Stimulated activated CD8-positive, alpha-beta memory T cell treated with anti-CD3 and anti-CD28 coated beads, Interleukin-4, amount 100 ng/mL, for 24 hours (primary cell): ENCODE results near the gene SH3BGRL.

ENCODE experiments used
- DNase-seq: peaks from one replicate; pipeline ENCODE4 v3.0.0-alpha.2; 2020; ENCODE audit warnings: low read depth

Gene SH3BGRL

GRCh38 chrX:81201671-81202455 lies at the start of gene SH3BGRL, which contains the start of gene HMGN5:
SH3BGRL (plus strand) TSS chrX:81202102; CDS start chrX:81202201, 99 bp downstream.
HMGN5 (minus strand) TSS chrX:81201913; CDS start chrX:81121549, 80,364 bp downstream.
- DNase-seq = peak; percentile 51

GRCh38 chrX:81168391-81168790 lies 33.5 kb upstream of the SH3BGRL start:
- no peak for DNase-seq

GRCh38 chrX:81174286-81174685 lies 27.6 kb upstream of the SH3BGRL start:
- DNase-seq = no peak

GRCh38 chrX:81195259-81195658 lies 6.6 kb upstream of the SH3BGRL start:
- DNase-seq = no peak

DNA sequence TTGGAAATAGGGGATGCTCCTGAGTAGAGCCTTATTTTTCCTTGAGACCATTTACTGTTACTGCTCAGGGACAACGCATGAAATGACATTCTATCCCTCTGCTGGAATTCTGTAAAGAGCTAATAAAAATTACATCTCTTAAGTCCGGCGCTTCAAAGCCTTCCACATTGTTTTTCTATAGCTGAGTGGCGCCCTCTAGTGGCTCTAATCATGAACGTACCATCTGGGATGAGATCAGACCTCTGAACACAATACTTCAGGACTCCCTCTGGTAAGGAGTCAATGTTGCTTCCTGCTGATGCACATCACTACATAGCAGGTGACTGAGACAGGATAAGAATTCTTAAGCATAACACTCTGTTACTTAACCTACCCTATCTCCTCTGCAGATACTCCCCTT lies 6.2 kb upstream of the SH3BGRL start:
- DNase-seq = peak; percentile 24

DNA sequence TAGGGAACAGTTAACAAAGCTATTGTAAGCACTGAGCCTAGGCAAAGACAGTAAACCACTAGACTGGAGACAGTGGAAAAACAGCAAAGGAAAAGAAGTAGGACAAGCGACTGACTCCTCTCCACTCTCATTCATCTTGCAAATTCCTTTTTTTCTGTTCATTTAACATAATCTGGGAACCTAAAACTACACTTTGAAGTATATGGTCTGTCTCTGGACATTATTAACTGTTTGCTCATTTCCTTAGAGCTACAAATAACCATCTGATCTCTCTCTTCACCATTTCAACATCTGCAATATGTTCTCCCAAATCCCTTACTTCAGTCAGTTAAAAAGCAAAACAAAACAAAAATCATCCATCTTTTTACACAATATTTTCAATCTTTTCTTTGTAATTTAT lies 831 bp upstream of the SH3BGRL start:
- DNase-seq = no peak

DNA sequence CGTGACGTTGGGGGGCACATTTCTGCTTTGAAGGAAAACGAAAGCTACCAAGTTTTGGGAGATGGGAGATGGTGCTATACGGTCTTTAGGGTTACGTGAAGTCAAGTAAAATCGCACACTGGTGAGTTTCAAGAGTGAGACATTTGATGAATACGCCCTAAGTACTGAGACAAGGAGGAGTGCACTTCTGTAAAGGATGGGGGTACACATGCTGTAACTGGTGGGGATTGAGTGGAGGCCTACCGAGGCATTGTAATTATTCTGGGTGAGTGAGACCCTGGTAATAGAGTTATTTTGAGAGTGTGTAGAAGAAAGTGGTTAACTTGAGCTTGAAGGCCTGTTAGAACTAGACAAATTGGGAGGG lies 536 bp downstream of the SH3BGRL start:
- no peak for DNase-seq

DNA sequence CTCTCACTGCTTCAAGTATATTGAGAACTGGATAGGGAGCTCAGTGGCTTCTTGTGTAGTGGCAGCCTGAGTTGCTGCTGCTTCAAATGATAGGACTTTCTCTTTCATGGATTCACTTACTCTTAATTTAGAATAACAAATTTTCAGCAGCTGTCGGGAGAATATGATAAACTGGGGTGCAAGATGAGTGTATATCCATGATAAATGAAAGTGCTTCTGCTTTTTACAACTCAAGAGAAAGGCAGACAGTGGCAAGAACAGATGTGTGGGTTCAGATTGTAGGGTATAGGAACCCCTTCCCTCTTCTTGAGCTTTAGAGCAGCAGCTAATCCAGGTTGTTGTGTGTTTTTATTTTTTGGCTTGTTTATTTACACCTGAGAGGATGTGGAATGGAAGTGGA lies 1.0 kb downstream of the SH3BGRL start:
- DNase-seq = no peak

- no peak for DNase-seq
These were observed 3.6 kb downstream of the SH3BGRL start for GRCh38 chrX:81205551-81205950.

DNA sequence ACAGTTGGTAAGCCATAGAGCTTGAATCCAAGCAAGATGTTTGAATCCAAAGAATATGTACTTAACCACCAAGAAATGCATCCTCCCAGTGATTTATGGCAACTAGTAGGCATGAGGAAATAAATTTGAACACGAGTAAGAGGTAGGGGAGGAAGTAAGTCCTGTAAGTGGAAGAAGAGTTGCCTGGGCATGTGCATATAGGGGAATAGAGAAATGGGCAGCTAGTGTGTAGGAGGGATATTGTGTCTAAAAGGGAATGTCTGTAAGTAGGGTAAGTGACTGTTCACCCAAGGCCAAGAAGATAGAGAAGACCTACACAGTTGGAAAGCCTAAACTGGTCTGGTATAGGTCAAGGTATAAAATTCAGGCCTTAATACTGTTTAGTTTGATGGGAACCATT lies 4.6 kb downstream of the SH3BGRL start:
- DNase-seq = no peak

DNA sequence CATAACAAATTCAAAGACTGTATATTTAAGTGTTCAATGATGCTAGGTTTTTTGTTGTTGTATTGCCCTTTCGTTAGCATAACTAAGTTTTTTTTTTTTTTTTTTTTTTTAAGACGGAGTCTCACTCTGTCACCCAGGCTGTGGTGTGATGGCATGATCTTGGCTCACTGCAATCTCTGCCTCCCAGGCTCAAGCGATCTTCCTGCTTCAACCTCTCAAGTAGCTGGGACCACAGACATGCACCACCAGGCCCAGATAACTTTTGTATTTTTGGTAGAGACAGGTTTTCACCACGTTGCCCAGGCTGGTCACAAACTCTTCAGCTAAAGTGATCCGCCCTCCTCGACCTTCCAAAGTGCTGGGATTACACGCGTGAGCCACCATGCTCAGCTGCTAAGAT lies 7.0 kb downstream of the SH3BGRL start:
- DNase-seq = no peak

DNA sequence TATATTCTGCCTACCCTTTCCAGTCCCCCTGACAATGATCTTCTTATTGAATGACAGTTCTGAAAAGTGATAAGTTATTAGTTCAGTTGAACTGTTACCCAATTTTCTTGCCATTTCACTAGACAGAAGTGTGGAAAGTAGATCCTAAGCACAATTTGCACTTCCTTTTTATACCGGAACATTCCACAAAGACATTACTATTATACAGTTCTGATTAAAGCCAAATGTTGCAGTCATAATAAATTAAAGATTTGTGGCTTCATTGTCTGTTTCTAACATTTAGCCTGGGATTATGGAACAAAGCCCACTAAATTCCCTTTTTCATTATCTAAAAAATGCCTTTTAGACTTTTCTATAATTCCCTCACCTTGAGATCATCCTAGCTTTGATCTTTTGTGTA lies 13.8 kb downstream of the SH3BGRL start:
- DNase-seq = no peak

- DNase-seq = no peak
These were observed 27.3 kb downstream of the SH3BGRL start for GRCh38 chrX:81229229-81229628.

GRCh38 chrX:81229901-81230300 lies 28.0 kb downstream of the SH3BGRL start:
- no peak for DNase-seq

DNA sequence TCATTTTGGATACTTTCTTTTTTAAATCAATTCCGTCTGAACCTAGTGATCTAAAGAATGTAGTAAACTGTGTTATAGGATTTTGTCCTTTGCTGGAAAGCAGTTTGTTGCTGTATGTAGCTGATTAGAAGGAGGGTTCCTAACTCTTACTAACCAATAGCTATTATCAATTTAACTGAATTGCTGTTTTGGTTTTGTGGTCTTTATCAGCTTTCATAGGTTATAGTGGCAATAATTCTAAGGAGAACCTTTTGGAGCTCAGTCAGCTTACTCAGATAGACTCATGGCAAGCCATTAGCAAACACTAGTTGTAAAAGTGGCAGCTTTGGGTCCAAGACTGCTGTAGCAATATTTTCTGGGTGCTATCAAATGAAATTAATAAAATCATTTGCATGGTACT lies 29.6 kb downstream of the SH3BGRL start:
- no peak for DNase-seq

DNA sequence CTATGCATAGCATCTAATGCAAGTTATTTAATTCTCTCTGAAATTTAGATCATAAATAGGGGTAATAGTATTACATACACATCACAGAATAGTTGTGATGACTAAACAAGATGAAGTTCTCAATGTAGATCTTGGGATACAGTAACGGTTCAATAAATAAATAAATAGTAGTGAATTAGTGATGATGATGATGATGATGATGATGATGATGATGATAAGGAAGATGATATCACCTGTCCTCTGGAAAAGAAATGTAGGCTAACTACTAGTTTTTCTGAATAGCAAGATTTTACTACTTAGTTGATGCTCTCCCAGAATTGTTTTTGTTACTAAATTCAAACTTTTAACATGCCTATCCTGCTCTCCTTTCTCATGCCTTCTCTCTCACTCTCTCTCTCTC lies 30.3 kb downstream of the SH3BGRL start:
- no peak for DNase-seq

GRCh38 chrX:81237516-81237915 lies 35.6 kb downstream of the SH3BGRL start:
- no peak for DNase-seq

DNA sequence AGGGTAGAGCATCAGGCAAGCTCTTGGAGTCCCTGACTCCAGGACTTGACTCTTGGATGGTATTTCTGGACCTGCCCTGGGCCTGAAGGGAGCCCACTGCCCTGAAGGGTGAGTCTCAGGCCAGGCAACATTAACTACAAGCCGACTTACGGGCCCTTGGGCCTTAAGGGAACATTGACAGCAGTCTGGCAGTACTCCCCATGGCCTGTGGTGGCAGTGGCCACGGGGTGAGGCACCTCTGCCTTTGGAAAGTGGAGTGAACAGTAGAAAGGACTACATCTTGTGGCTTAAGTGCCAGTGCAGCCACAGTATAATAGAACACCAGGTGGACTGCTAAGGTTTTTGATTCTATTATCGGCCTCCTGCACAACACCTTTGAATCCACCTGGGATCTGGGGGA lies 36.3 kb downstream of the SH3BGRL start:
- DNase-seq = no peak

GRCh38 chrX:81240701-81241331 lies 38.9 kb downstream of the SH3BGRL start:
- DNase-seq = no peak

- no peak for DNase-seq
These were observed 39.9 kb downstream of the SH3BGRL start for GRCh38 chrX:81241753-81242152.

DNA sequence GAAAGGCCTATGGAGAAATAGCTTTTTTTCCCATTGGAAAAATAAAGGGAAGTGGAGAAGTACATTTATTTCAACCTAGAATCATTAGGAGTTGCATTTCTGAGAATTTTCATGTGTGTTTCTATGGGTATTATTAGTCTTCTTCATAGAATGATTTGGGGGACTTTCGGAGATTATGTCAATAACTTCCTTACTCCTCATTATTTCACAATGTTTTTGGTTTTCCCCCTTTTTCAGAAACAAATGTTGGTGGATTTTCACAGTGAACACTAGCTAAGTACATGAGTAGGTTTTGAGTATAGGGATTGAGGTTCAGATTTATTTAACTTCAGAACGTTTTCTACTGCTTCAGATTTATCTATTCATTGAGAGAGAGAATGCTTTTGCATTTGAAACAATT lies 54.0 kb downstream of the SH3BGRL start:
- DNase-seq = no peak

- DNase-seq = no peak
These were observed 55.9 kb downstream of the SH3BGRL start for GRCh38 chrX:81257817-81258216.

GRCh38 chrX:81259020-81259713 lies 57.3 kb downstream of the SH3BGRL start:
- no peak for DNase-seq
